Measurements from ENCODE around the gene L3MBTL2.

L3MBTL2 gene

GRCh38 chr22:41215926-41216325 lies 10.8 kb downstream of the L3MBTL2 start:
- DNase-seq: no peak

- DNase-seq: no peak
Measured at GRCh38 chr22:41216984-41217383, 11.9 kb downstream of the L3MBTL2 start.

GRCh38 chr22:41217553-41218157 lies 12.5 kb downstream of the L3MBTL2 start:
- DNase-seq: peak; percentile 40

GRCh38 chr22:41222846-41223507 lies 17.9 kb downstream of the L3MBTL2 start:
- no peak for DNase-seq

- no peak for DNase-seq
Measured at GRCh38 chr22:41223535-41223934, 18.4 kb downstream of the L3MBTL2 start.

- no peak for DNase-seq
Measured at GRCh38 chr22:41226723-41227655, 21.9 kb downstream of the L3MBTL2 start.

- no peak for DNase-seq
Measured at GRCh38 chr22:41229215-41229614, 24.1 kb downstream of the L3MBTL2 start.

- no peak for DNase-seq
Measured at GRCh38 chr22:41229730-41230400, 24.8 kb downstream of the L3MBTL2 start.

GRCh38 chr22:41230401-41230785 lies 25.3 kb downstream of the L3MBTL2 start:
- no peak for DNase-seq

GRCh38 chr22:41231369-41231768 lies 26.3 kb downstream of the L3MBTL2 start:
- no peak for DNase-seq

GRCh38 chr22:41234815-41235695 lies 29.9 kb downstream of the L3MBTL2 start:
- no peak for DNase-seq

GRCh38 chr22:41237036-41237706 lies 32.1 kb downstream of the L3MBTL2 start:
- no peak for DNase-seq

GRCh38 chr22:41237707-41238569 lies 32.8 kb downstream of the L3MBTL2 start:
- DNase-seq: peak; percentile 79

- DNase-seq: no peak
Measured at GRCh38 chr22:41238570-41239442, 33.7 kb downstream of the L3MBTL2 start.

GRCh38 chr22:41239443-41240128 lies 34.5 kb downstream of the L3MBTL2 start:
- DNase-seq: no peak

- no peak for DNase-seq
Measured at GRCh38 chr22:41240377-41241132, 35.4 kb downstream of the L3MBTL2 start, which contains the start of gene CHADL. CHADL (minus strand) TSS chr22:41240931; CDS start chr22:41240881, 50 bp downstream.

GRCh38 chr22:41241133-41241676 lies 36.1 kb downstream of the L3MBTL2 start:
- DNase-seq: no peak
